Muscle of leg (tissue), 11 donors: Measurements from ENCODE around the gene YAF2. TPM values are rescaled to one million over a fixed set of nuclear protein-coding genes. Genes with fewer than 3 reads are reported as not detected.
"Not testable (repeated sequence)": the region's sequence is repeated elsewhere in the genome, so short reads cannot be mapped to it uniquely, and the experiment has no call there.

ENCODE experiments used
- DNase-seq: peaks from one replicate; pipeline ENCODE4 v3.0.0; 2013
- H3K27ac ChIP-seq: one replicate; pipeline ENCODE4 v1.5.1; 2013; ENCODE audit warnings: mild to moderate bottlenecking, low read length, control low read depth
- H3K27me3 ChIP-seq: one replicate; pipeline ENCODE4 v1.6.1; 2013; ENCODE audit warnings: low read length; ENCODE audit not compliant: control insufficient read depth, insufficient read depth
- H3K36me3 ChIP-seq: one replicate; pipeline ENCODE4 v1.6.1; 2013; ENCODE audit warnings: low read length; ENCODE audit not compliant: control insufficient read depth, insufficient read depth
- H3K4me1 ChIP-seq: one replicate; pipeline ENCODE4 v1.6.1; 2013; ENCODE audit warnings: low read length; ENCODE audit not compliant: control insufficient read depth, insufficient read depth
- H3K4me3 ChIP-seq: one replicate; pipeline ENCODE4 v1.5.1; 2013; ENCODE audit warnings: low read length, control low read depth
- H3K9me3 ChIP-seq: replicated peaks from 2 replicates; pipeline ENCODE4 v1.6.1; 2013; ENCODE audit warnings: low read depth, low read length; ENCODE audit not compliant: control insufficient read depth
- WGBS: methylation state at CpG from one replicate; pipeline ENCODE4 v1.1.5; 2013; ENCODE audit warnings: missing lambda C conversion rate; ENCODE audit not compliant: insufficient coverage; 5-methylcytosine and 5-hydroxymethylcytosine counted together
- polyA plus RNA-seq, 8 donors: library from polyadenylated mRNA; unstranded; fragments of 120-200 nt; gene quantifications; one replicate each; pipeline versions ENCODE4 v1.2.1 to v1.2.3, GENCODE V29; 2013; ENCODE audit warnings: inconsistent platforms in 1 of 8, low replicate concordance in 1 of 8; ENCODE audit not compliant: insufficient read length in 8 of 8, insufficient read depth in 1 of 8
- total RNA-seq: library from RNA; stranded (reverse); fragments of 120-200 nt; gene quantifications from one replicate; pipeline ENCODE4 v1.2.4, GENCODE V29; 2013

The YAF2 gene
- total and polyA plus RNA-seq, 9 donors, result 21.7 to 33.2 (median 25.1) TPM

- H3K4me1 ChIP-seq, result no peaks in the 10 kb centered on the region
- H3K4me3 ChIP-seq, result no peak overlapping the region
- no peak for DNase-seq
- WGBS, result no CpG with 5 or more reads among the region's 1 CpG
- no peak overlapping the region for H3K27ac ChIP-seq
- H3K9me3 ChIP-seq, result no peaks in the 10 kb centered on the region
- H3K27me3 ChIP-seq, result no peaks in the 10 kb centered on the region
- H3K36me3 ChIP-seq, result peaks cover 2% of the 10 kb centered on the region
These were observed 33.2 kb downstream of the YAF2 start for GRCh38 chr12:42204819-42205218.

- no peaks in the 10 kb centered on the region for H3K27me3 ChIP-seq
- no CpG with 5 or more reads among the region's 1 CpG for WGBS
- H3K4me1 ChIP-seq, result no peaks in the 10 kb centered on the region
- DNase-seq, result no peak
- peaks cover 2% of the 10 kb centered on the region for H3K36me3 ChIP-seq
- no peak overlapping the region for H3K27ac ChIP-seq
- no peak overlapping the region for H3K4me3 ChIP-seq
- no peaks in the 10 kb centered on the region for H3K9me3 ChIP-seq
These were observed 33.7 kb downstream of the YAF2 start for GRCh38 chr12:42204362-42204761.

GRCh38 chr12:42201063-42201462 lies 37.0 kb downstream of the YAF2 start:
- WGBS, result no CpG with 5 or more reads among the region's 2 CpGs
- H3K4me3 ChIP-seq, result no peak overlapping the region
- peaks cover 2% of the 10 kb centered on the region for H3K36me3 ChIP-seq
- H3K4me1 ChIP-seq, result no peaks in the 10 kb centered on the region
- DNase-seq, result no peak
- H3K9me3 ChIP-seq, result no peaks in the 10 kb centered on the region
- H3K27me3 ChIP-seq, result no peaks in the 10 kb centered on the region
- H3K27ac ChIP-seq, result no peak overlapping the region

- H3K27me3 ChIP-seq, result no peaks in the 10 kb centered on the region
These were observed 39.0 kb downstream of the YAF2 start for GRCh38 chr12:42199007-42199406.

GRCh38 chr12:42196723-42197603 lies 41.1 kb downstream of the YAF2 start:
- Histone ChIP-seq H3K36me3 (peaks cover 8% of the 10 kb centered on the region), H3K27me3 (no peaks in the 10 kb centered on the region), H3K9me3 (no peaks in the 10 kb centered on the region), H3K4me1 (no peaks in the 10 kb centered on the region), H3K27ac (no peak overlapping the region), H3K4me3 (no peak overlapping the region)
- DNase-seq, result no peak
- 60% methylated on average over 2 of the region's 7 CpGs for WGBS

More at GRCh38 chr12:42199007-42199406, 39.0 kb downstream of the YAF2 start:
- H3K9me3 ChIP-seq, result no peaks in the 10 kb centered on the region
- no peak for DNase-seq
- peaks cover 5% of the 10 kb centered on the region for H3K36me3 ChIP-seq
- no peaks in the 10 kb centered on the region for H3K4me1 ChIP-seq
- H3K4me3 ChIP-seq, result no peak overlapping the region
- H3K27ac ChIP-seq, result no peak overlapping the region

GRCh38 chr12:42192686-42193085 lies 45.4 kb downstream of the YAF2 start:
- Histone ChIP-seq H3K27me3 (no peaks in the 10 kb centered on the region), H3K36me3 (peaks cover 11% of the 10 kb centered on the region), H3K4me3 (no peak overlapping the region), H3K27ac (no peak overlapping the region), H3K4me1 (no peaks in the 10 kb centered on the region), H3K9me3 (no peaks in the 10 kb centered on the region)
- 100% methylated on average over 1 of the region's 6 CpGs for WGBS
- DNase-seq, result no peak

- no peak overlapping the region for H3K4me3 ChIP-seq
- no peaks in the 10 kb centered on the region for H3K4me1 ChIP-seq
- H3K27me3 ChIP-seq, result no peaks in the 10 kb centered on the region
- DNase-seq, result no peak
- peaks cover 11% of the 10 kb centered on the region for H3K36me3 ChIP-seq
- no peak overlapping the region for H3K27ac ChIP-seq
- no CpG with 5 or more reads among the region's 1 CpG for WGBS
- H3K9me3 ChIP-seq, result no peaks in the 10 kb centered on the region
These were observed 45.8 kb downstream of the YAF2 start for GRCh38 chr12:42192258-42192657.

- Histone ChIP-seq H3K9me3 (no peaks in the 10 kb centered on the region), H3K36me3 (peaks cover 6% of the 10 kb centered on the region), H3K4me3 (no peak overlapping the region), H3K27me3 (no peaks in the 10 kb centered on the region), H3K27ac (no peak overlapping the region), H3K4me1 (no peaks in the 10 kb centered on the region)
- DNase-seq, result no peak
These were observed 47.7 kb downstream of the YAF2 start for GRCh38 chr12:42190376-42190775.

GRCh38 chr12:42188275-42188674 lies 49.8 kb downstream of the YAF2 start:
- not testable (repeated sequence) for H3K9me3 ChIP-seq, H3K27me3 ChIP-seq, DNase-seq, H3K4me3 ChIP-seq, H3K36me3 ChIP-seq, H3K4me1 ChIP-seq, H3K27ac ChIP-seq
- no CpG with 5 or more reads among the region's 3 CpGs for WGBS

- Histone ChIP-seq H3K36me3 (peaks cover 6% of the 10 kb centered on the region), H3K27ac (no peak overlapping the region), H3K9me3 (no peaks in the 10 kb centered on the region), H3K4me3 (no peak overlapping the region), H3K27me3 (no peaks in the 10 kb centered on the region), H3K4me1 (no peaks in the 10 kb centered on the region)
- DNase-seq, result no peak
- 50% methylated on average over 1 of the region's 2 CpGs for WGBS
These were observed 50.2 kb downstream of the YAF2 start for GRCh38 chr12:42187799-42188198.

GRCh38 chr12:42186793-42187192 lies 51.3 kb downstream of the YAF2 start:
- Histone ChIP-seq H3K27ac (no peak overlapping the region), H3K4me1 (no peaks in the 10 kb centered on the region), H3K4me3 (no peak overlapping the region), H3K9me3 (no peaks in the 10 kb centered on the region), H3K36me3 (peaks cover 2% of the 10 kb centered on the region), H3K27me3 (no peaks in the 10 kb centered on the region)
- no CpG with 5 or more reads among the region's 2 CpGs for WGBS
- no peak for DNase-seq
